Stimulated activated CD4-positive, alpha-beta T cell treated with anti-CD3 and anti-CD28 coated beads, Interleukin-4, amount 100 ng/mL, for 1 hour (primary cell): ENCODE measurements around the gene CASZ1.

Experiments
- DNase-seq: peaks from one replicate; pipeline ENCODE4 v3.0.0-alpha.2; 2020

CASZ1 gene

DNA sequence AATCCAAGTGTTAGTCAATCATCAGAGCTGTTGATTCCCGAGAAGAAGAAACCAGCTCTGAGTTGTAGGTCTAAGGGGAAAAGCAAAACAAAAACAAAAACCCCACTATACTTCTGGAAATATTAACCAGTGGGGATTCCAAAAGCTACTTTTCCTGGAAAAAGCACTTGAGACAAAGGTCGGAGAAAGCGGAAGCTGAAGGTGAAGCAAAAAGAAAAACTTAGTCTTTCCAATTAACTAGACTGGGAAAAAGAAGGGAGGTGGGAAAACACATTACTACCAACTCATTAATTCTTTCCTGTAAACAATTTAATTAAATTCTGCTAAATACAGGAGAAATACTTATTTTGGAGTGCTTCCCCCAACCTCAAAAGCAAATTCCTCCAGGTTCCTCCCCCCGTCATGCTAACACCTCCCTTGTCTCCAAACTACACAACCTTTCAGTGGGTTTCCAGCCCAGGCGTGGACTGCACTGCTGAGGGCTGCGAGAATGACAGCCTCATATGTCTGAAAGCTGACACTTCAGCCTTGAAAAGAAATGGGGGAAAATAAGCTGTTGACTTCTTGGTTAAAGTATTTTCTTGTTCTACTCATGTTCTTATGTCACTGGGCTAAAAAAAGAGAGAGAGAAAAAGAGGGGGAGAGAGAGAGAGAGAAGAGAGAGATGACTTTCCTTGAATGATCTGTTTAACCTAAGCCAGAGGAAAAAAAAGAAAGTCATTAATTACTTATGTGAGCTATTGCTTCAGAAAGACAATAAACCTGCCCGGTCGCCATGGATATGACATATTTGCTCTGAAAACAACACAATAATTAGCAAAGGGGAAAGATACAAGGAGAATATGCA lies 5.1 kb downstream of the CASZ1 start:
- DNase-seq, result no peak

DNA sequence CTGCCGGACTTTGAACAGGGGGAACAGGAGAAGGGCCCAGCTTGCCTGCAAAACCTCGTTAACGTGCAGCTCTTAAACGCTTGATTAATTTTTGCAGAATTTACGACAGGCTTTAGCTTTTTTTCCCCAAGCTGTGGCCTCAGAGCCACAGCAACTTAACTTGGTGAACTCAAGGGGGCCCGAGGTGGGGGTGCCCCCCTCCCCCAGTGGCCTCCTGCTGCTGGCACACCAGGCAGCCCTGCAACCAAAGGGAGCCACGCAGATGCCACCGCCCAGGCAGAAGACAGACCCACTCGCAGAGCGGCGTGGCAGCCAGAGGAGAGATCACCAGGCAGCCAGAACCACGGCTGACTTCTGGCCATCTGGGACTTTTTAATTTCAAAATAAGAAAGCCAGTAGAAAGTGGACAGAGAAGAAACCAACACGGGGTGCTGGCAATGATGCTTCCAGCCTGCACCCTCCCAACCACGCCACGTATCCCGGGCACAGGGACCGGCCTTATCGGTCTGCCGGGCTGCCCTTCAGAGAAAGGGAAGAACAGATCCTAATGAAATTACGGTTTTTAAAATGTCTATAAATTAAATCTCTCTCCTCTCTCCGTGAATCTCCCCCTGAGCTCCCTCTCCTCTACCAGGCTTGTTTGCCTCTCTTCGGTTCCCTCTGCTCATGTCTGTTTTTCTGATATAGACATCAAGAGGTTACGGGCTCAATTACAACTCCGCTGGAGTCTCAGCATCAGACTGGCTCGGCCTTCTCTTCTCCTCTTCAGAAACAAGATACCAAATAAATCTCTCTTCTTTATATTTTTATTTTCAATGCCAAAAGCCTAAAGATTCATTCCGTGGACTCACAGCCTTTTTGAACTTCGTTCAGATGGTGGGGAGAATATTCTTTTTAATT lies 6.4 kb downstream of the CASZ1 start:
- DNase-seq, result no peak

DNA sequence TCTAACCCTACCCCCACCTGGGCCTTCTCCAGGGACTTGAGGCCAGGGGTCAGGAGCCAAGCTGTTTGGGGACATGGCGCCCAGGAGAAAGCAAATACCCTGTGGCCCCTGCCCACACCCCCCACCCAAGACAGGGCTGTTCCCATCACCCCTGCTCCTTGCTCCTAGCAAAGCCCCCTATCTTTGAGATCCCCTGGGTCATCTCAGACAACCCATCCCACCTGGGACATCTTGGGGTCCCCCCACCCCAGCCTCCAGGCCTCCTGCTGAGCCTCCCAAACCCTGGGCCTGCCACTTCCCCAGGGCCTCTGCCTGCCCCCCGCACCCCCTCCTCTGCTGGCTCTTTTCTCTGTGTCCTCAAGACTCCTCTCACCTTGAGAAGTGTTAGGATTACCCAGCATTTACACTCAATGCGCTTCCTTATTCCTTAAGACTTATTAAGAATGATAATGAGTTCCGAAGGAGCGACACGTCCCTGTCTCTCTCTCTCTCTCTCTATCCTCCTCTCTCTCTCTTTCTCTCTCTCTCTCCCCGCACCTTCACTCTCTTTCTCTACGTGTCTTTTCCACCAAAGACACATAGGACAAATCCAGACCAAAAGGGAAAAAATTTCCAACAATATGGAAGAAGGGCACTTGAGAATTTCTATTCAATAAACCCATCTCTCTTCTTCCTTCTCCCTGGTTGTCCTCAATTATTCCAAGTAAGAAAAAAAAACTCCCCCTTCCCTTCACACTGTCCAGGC lies 7.2 kb downstream of the CASZ1 start:
- no peak for DNase-seq

DNA sequence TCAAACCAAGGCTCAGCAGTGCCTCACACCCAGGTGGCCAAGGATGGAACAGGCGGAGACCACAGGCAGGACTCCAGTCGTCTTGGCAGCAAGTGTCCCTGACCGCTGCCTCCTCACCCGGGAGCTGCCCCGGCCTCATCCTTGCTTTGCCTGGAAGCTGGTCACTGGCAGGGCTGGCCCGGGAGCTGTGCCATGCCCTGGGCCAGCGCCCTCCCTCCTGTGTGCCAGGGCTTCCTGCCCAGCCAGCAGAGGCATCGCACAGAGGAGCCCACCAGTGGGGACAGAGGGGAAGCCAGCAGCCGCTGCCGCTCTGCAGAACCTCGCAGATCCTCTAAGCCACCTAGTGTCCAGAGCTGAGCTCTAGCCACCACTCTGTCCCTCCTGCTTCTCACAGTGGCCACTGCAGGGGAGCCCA lies 7.8 kb downstream of the CASZ1 start:
- no peak for DNase-seq

DNA sequence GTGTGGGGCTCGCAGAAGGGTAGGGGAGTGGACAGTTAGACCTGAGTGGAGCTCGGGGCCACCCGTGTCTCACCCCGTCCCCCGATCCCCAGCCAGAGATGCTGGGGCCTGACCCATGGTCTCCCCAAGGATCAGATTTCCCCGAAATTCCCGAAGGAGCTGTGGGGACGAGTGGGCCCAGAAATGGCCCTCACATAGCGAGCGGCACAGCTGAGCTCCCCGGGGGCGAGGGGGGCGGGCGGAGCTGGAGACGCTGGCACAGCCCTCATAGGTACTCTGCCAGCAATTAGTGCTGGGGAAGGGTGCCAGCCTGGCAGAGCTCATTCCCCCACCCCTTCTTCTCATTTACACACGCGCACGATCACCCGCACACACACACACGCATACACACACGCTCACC lies 9.2 kb downstream of the CASZ1 start:
- DNase-seq, result no peak

DNA sequence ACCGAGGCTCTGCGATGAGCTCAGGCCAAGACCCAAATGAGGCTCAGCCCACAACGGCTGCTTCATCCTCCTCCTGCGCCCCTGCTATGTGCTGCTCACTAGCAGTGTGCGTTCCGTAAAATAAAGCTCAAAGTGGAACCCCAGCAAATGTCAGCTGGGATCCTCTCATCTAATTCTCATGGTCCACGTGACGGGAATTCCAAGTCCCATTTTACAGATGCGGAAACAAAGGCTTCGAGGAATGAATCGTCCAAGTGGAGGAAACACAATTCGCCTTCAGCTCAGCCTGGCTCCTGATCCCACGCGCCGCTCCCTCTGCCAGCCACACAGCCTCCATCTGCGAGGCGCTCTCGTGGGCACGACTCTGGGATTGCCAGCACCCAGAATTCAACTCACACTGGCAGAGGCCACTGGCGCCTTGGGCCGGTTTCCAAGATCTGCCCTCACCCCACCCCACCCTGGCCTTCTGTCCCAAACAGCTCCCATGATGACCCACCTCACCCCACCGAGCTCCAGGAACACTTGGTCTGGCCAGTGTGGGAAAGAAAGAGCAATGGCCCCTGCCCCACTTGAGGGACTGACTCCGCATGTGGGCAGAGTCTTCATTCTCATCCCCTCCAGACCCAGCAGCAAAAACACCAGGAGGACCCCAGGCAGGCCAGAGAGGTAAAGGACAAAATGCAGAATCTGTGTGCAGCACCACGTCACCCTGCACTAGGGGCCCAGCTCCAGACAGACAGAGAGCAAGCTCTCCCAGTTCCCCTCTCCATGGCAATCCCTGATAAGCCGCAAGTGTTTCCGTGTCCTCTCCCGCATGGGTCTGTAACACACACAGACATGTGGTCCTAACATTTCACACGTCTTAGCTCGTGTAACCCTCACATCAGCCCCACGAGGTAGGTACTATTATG lies 10.5 kb downstream of the CASZ1 start:
- no peak for DNase-seq

DNA sequence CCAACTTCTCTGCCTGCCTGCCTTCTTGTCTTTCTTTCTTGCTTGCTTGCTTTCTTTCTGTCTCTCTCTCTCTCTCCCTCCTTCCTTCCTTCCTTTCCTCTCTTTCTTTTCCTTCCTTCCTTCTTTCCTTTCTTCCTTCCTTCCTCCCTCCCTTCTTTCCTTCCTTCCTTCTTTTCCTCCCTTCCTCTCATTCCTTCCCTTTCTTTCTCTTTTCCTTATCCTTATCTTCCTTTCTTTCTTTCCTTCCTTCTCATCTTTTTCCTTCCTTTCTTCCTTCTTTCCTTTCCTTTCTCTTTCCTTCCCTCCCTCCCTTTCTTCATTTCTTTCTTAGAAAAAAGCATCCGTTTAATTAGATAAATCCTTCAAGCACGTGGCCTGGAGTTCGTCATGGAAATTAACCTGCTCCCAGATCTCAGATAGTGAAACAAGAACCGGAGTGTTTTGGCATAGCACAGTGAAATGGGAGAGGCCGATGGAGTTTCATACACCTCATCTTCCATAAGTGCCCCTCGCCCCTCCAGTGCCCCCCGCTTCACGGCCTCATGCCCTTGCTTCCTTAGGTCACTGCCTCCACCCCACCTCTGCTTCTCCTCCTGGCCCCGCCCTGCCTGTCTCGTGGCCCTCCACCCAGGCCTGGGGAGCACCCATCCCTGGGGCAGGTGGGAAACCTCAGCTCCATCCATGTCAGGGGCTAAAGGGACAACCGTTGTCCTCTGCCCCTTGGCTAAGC lies 11.3 kb downstream of the CASZ1 start:
- no peak for DNase-seq

DNA sequence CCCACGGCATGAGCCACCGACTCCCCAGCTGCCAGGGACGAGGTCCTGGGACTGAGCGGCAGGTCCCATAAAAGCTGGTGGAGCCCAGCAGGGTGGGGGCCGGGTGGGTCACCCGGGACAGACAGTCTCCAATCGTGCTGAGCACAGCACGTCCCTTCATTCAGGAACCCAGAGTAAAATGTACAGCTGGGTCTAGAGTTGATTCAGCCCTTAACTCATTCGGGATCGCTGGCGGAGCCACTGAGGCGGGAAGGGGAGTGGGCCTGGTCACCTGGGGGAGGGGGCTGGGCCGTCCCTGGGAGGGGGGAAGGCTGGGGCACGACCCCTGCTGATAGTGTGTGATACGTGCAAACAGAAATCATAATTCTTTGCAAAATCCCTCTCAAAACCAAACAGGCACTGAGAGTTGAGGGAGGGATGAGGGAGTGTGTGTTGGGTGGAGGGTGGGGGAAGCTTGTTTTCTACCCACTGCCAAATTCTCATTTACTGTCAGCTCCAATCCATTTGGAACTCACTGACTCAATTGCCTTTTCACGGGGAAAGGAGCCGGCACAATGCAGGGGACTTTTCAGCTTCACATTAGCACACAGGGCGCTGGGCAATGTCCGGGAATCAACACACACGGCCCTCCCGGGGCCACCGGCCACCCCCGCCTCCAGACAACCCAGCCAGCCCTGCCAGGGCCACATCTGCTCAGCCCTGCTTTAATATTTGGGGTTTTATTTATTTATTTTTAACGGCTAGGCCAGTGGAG lies 13.8 kb downstream of the CASZ1 start:
- DNase-seq, result no peak

DNA sequence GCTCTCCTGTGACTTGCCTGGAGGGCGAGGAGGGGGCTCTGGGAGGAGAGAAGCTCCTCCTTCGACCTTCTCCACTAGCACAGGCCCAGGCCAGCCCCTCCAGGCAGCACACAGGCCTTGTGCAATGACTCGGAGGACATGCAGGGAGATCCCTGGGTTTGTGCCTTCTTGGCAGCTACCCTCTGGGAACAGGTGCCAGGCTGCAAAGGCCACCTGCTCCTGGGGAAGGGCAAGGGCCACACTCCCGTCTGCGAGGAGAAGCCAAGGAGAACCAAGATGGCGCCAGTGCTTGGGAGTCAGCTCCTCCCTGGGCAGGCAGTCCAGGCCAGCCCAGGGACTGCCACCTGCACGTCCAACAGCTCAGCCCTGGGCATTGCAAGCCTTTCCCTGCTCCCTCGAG lies 15.3 kb downstream of the CASZ1 start:
- no peak for DNase-seq

DNA sequence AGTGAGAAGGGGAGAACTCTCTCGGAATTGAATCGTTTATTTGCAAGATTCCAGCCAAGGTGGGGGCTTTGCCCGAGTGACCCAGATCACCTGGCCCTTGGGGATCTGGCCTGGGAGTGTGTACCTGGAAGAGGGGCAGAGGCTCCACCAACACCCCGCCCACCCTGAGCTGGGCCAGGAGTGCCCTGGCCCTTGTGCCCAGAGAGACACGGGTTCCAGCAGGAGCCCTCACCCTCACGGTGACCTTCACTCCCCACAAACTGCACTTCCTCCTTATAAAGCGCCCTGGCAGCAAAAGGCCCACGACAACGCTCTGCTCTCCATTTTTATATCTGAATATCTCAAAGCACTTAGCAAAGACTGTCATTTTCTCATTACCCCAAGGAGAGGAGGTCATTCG lies 16.6 kb downstream of the CASZ1 start:
- DNase-seq, result no peak

DNA sequence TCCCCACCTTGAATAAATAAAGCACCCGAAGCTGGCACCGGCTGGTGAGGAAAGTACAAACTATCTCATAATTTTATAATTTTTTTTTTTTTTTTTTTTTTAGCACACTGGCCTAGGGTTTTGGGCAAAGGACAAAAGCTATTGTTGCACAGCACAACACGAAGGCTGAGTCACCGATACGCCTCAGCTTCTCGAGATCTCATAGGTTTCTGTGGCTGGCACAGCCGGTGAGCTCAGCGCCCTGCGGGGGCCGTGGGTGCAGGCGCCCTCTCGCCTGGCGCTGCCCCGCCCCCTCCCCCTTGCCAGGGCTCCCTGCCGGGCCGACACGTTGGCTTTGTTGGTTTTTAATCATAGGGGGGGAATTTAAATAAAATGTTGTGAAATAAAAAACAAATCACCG lies 17.2 kb downstream of the CASZ1 start:
- DNase-seq, result no peak

DNA sequence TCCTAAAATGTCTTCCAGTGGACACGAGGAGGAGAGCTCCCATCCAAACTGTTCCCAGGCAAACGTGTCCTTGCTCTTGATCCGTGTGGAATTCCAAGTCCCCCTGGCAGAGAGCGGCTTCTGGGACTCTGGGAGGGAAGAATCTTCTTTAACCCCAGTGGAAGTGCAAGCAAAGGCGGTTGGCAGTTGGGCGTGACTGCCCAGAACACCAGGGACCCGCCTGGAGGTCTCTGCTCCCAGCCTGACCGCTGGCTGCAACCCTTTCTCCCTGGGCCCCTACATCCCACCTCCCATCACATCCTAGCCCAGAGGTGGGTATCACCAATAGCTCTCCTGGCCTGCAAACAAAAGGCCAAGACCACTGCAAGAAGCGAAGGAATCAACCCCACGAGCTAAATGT lies 17.8 kb downstream of the CASZ1 start:
- no peak for DNase-seq

DNA sequence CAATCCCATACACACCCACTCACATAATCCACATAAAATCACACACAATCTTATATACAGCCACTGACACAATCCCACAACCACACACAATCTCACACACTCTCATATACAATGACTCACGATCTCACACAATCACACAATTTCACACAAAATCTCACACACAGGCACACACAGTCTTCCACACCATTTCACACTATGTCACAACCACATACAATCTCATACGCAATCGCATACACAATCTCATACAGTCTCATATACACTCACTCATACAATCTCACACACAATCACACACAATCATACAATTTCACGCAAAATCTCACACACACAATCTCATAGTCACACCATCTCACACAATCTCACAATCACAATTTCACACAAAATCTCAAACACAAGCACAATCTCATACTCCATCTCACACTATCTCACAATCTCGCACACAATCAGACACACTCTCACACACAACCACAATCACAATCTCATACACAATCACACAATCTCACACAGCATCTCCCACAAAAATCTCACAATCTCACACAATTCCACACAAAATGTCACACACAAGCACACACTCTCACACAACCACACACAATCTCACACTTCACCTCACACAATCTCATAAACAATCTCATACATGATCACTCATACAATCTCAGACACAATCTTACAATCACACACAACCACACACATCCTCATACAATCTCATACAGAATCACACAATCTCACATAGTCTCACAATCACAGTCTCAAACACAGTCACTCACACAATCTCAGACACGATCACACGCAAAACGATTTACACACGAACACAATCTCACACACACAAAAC lies 18.5 kb downstream of the CASZ1 start:
- DNase-seq, result no peak

DNA sequence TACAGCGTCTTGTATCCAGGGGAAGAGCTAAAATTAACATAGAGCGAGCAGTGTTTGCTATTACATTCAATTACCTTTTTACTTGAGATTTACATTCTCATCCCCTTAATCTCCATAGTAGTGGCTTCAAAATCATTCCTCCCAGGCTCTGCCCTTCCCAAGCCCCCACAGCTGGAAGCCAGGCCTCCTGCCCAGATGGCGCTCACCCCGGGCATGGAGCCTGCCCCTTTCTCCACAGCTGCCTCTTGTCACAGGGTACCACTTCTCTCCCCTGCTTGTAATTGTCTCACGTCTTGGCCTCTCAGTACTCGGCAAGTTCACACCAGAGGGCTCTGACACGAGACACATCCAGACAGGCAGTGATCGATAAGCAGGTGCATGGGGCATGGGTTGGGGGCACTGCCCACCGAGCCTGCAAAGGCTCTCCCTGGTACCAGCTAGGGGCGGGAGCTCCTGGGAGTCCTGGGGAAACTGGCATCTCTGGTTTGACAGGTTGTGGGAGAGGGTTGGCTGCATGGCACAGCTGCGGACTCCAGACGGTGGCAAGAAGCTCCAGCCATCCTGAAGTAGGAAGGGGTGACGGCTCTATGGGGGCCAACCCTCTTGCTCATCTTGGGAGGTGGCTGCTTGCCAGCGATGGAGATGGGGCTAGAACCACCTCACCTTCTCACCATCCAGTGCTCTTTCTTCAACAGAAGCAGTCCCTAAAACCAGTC lies 20.1 kb downstream of the CASZ1 start:
- DNase-seq, result no peak

DNA sequence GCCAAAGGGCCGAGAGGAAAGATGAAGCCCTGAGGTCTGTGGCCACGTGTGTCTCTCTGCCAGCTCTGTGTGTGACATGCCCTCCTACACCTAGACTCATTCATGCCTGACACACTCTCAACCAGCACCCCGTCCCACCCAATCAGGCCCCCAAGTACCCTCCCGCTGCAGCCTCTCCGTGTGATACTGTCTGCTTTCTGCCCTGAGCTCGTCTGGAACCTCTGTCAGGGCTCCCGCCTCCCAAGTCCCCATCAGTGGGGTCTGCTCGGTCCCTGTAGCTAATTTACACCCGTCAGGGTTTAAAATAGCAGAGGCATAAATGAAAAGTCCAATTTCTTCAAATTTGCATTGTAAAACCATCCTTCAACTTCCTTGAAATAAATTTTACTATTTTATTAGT lies 20.7 kb downstream of the CASZ1 start:
- DNase-seq, result no peak

DNA sequence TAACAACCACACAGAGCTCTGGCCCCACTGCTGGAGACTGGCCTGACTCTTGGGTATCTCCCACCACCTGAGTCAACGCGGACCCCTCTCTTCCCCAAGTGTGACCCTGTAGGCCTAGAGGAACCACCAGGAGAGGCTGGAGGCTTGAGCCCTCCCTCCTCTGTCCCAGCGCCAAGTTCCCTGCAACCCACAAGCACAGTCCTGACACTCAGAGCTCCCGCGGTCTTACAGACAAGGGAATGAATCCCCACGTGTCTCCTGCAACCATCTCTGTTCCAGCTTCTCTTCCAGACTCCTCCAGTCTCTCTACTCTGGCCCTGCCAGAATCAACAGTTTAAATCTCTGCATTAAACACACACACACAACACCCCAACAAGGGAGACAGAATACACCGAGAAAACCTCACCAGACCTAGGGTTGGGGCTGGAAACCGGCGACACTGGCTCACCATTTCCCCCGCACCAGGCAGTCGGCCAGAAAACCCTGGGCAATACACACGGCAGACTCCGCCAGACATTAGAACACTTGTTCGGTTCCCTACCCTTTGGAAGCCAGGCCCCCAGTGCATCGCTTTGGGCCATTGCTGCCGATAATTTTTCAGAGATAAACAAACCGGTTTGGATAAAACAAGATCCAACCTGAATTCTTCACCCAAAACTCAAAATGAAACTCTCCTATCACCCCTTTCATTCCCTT lies 21.7 kb downstream of the CASZ1 start:
- no peak for DNase-seq

DNA sequence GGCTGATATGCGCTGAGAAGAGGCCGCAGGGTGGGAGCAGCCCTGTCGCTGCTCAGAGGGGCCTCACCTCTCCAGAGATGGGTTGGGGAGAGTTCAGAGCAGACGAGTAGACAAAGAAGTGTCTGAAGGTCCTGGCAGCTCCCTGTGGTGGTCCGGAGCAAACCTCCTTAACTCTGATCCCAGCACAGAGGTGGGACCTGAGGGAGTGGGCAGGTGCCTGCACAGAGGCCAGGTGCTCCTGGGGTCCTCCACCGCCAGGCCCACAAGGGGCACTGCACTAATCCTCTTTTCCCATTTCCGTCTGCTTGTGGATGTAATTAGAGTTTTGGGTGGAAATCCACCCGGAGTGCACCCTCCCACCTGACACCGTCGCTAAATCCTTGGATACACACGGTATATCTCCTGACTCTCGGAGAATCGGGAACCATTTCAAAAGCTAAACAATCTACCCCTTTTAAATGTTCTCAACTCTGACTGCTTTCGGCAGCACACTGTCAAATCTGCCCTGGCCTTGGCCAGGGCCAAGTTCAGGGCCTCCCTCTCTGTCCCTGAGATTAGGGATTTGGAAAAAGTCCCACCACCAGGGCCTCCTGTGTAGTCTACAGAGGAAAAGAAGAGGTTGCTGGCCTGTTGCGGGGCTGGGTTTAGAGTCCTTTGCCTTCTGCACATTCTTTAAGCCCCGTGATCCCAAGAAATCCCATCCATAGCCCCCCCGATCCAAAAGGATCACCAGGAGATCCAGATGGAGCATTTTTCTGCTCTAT lies 22.4 kb downstream of the CASZ1 start:
- no peak for DNase-seq

DNA sequence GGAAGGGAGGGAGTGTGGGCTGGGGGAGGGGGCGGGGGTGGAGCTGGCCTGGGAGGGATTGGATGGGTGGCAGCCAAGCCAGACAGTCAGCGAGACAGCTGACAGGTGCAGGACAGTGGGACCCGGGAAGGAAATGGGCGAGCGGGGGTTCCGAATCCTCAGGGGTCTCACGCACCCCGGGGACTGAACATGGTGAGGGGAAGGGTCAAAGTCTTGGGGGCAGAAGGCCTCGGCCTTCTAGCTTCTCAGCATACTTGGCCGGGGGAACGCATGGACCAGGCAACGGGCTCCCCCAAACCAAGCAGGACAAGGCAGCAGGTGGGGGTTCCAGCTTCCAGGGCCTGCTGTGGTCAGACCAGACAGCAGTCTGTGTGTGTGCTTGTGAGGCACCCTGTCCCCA lies 23.1 kb downstream of the CASZ1 start:
- DNase-seq, result no peak
